ENCODE measurements around the gene ATP9A.

DNA sequence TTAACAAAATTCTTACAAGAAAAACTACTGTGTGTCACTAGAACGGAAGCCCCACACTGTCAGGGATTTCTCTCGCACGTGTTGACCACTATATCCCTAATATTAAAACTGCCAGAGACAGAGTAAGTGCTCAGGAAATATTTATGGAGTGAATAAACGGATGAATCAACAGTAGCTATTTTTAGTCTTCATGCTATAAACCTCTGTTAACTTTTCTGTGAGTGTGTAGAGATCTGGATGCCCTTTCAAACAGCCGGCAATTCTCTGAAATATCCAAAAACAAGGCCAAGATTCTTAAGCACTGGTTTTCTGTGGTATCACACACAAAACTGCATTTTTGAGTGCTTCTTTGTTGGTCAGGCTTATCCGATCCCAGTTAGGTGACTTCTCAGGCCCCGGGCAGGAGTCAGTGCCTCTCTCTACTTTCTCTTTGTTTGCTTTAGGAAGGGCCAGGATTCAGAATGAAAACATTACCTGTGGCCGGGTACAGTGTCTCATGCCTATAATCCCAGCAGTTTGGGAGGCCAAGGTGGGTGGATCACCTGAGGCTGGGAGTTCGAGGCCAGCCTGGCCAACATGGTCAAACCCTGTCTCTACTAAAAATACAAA lies 15.7 kb downstream of the ATP9A start:
- TF ChIP-seq, protein P1, sequence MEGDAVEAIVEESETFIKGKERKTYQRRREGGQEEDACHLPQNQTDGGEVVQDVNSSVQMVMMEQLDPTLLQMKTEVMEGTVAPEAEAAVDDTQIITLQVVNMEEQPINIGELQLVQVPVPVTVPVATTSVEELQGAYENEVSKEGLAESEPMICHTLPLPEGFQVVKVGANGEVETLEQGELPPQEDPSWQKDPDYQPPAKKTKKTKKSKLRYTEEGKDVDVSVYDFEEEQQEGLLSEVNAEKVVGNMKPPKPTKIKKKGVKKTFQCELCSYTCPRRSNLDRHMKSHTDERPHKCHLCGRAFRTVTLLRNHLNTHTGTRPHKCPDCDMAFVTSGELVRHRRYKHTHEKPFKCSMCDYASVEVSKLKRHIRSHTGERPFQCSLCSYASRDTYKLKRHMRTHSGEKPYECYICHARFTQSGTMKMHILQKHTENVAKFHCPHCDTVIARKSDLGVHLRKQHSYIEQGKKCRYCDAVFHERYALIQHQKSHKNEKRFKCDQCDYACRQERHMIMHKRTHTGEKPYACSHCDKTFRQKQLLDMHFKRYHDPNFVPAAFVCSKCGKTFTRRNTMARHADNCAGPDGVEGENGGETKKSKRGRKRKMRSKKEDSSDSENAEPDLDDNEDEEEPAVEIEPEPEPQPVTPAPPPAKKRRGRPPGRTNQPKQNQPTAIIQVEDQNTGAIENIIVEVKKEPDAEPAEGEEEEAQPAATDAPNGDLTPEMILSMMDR (conservative IDR thresholded peaks at IDR 0.05): no peak
- no peak for TF ChIP-seq EZH2 (IDR thresholded peaks at IDR 0.05; ENCODE audit: low read depth)
